Activated CD8-positive, alpha-beta T cell treated with anti-CD3 and anti-CD28 coated beads for 36 hours (primary cell): ENCODE results near the gene INKA1. TPM values are rescaled to one million over a fixed set of nuclear protein-coding genes. Genes with fewer than 3 reads are reported as not detected.

Source experiments
- ATAC-seq: fragments of 200-7000 bp; cut with Tn5 transposase; one replicate; pipeline ENCODE4 v1.10.0; 2021; ENCODE audit warnings: mild to moderate bottlenecking, moderate library complexity
- CTCF ChIA-PET: fragments of 350-600 bp; sonication (Branson Sonifier 250); formaldehyde crosslinking; loops from one replicate; lab custom pipeline; 2021; ENCODE audit warnings: antibody characterized with exemption; lab: Charles Lee
- POLR2A ChIA-PET: fragments of 350-600 bp; sonication (Branson Sonifier 250); formaldehyde crosslinking; loops from one replicate; lab custom pipeline; 2021; ENCODE audit warnings: antibody characterized with exemption; lab: Charles Lee
- DNase-seq: peaks from one replicate; pipeline ENCODE4 v3.0.0-alpha.2; 2020
- H3K27ac Mint-ChIP-seq: one replicate; pipeline ENCODE4 v1.8.0; 2021; ENCODE audit warnings: mild to moderate bottlenecking, mixed read lengths
- H3K27me3 Mint-ChIP-seq: one replicate; pipeline ENCODE4 v1.8.0; 2021; ENCODE audit warnings: mixed read lengths
- H3K36me3 Mint-ChIP-seq: one replicate; pipeline ENCODE4 v1.8.0; 2021; ENCODE audit warnings: low read depth, mixed read lengths
- H3K4me1 Mint-ChIP-seq: one replicate; pipeline ENCODE4 v1.8.0; 2021; ENCODE audit warnings: low read depth, mixed read lengths
- H3K4me3 Mint-ChIP-seq: one replicate; pipeline ENCODE4 v1.8.0; 2021; ENCODE audit warnings: mild to moderate bottlenecking, moderate library complexity, mixed read lengths
- H3K9me3 Mint-ChIP-seq: one replicate; pipeline ENCODE4 v1.8.0; 2021; ENCODE audit warnings: mixed read lengths
- CTCF ChIP-seq: fragments of 200-600 bp; IDR thresholded peaks from one replicate; pipeline ENCODE4 v1.8.0; 2022; ENCODE audit warnings: antibody characterized with exemption, mild to moderate bottlenecking
- intact Hi-C: fragments of 100-400 bp; cut with micrococcal nuclease; formaldehyde crosslinking; loops from one replicate; pipeline ENCODE4 v1.10.0; 2022
- total RNA-seq, 2 experiments: library from RNA; stranded (reverse); gene quantifications; one replicate each; pipeline ENCODE4 v1.2.3, GENCODE V29; 2021

The INKA1 gene
- total RNA-seq, 2 experiments from 2014 or later: 1.8 to 2.8 TPM

DNA sequence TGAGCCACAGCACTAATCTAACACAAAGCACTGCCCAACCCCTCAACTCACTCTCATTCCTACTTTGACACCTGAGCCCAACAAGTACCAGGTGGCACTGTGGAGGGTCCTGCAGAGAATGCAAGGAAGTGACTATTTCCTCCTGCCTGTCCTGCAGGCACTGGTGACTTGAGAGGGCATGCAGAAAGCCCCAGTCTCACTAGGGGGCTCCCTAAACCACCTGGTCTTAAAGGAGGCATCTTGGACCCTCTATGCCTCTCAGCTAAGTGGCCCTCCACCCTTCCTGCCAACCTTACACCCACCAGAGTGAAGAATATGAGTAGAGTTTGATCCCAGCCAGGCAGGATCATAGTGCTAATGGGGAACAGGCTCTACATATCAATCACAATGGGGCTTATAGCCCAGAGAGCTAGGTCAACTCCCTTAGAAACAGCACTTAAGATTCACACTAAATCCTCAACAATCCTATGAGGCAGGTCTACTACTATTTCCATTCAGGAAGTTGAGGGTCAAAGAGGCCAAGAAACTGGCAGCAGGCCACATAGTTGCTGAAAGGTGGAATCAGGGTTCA lies 38.1 kb downstream of the INKA1 start:
- intact Hi-C loops: no loop called here
- ChIA-PET POLR2A (interaction anchor here (1.2 to 3.9 kb wide), 3 partner anchors 14 to 37 kb away, joined by 3 to 37 read pairs (median 4); partner anchors contain the start of gene INKA1), CTCF (interaction anchor here (0.7 to 22.5 kb wide), 6 partner anchors 9 to 44 kb away, joined by 3 to 412 read pairs (median 3); partner anchors contain the start of genes CDHR4, INKA1, TRAIP and UBA7)
- Mint-ChIP-seq H3K4me1 (peaks cover 1% of the 10 kb centered on the region), H3K36me3 (peaks cover 13% of the 10 kb centered on the region), H3K27me3 (no peaks in the 10 kb centered on the region), H3K9me3 (no peaks in the 10 kb centered on the region), H3K4me3 (no peak overlapping the region), H3K27ac (no peak overlapping the region)
- DNase-seq (peak; percentile 50), ATAC-seq (peak; percentile 58)
- peak; percentile 45 for TF ChIP-seq CTCF

DNA sequence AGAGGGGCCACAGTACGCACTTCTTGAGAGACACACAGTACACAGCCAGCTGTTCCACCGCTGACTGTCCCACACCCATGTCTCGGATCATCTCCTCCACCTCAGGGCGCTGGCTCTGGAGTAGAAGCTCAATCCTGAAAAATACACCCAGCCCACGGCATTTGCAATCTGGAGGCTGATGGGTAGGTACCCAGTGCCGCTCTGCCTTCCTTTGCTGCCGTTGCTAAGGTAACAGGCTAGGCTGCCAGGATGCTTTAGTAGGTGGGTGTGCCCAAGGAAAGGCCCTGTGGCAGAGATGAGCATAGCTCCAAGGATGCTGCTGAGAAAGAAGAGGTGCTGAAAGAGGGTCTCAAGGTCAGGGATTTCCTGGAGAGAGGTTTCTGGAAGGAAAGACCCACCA lies 38.7 kb downstream of the INKA1 start:
- no peak for DNase-seq
- H3K27ac Mint-ChIP-seq: no peak overlapping the region
- no peaks in the 10 kb centered on the region for H3K9me3 Mint-ChIP-seq
- peaks cover 1% of the 10 kb centered on the region for H3K4me1 Mint-ChIP-seq
- H3K27me3 Mint-ChIP-seq: no peaks in the 10 kb centered on the region
- ATAC-seq: no peak
- H3K36me3 Mint-ChIP-seq: peaks cover 15% of the 10 kb centered on the region
- intact Hi-C loops: no loop called here
- TF ChIP-seq CTCF: no peak
- no peak overlapping the region for H3K4me3 Mint-ChIP-seq
- ChIA-PET POLR2A (interaction anchor here (2.0 kb wide), 1 partner anchor 14 kb away, joined by 4 read pairs; no protein-coding TSS in a partner anchor), CTCF (interaction anchor here (0.7 to 22.5 kb wide), 4 partner anchors 8 to 44 kb away, joined by 3 to 412 read pairs (median 3); partner anchors contain the start of genes CDHR4, INKA1 and UBA7)

- CTCF ChIA-PET: interaction anchor here (22.5 kb wide), 1 partner anchor 34 kb away, joined by 412 read pairs; the partner anchor contains the start of genes CDHR4, INKA1 and UBA7
- H3K4me3 Mint-ChIP-seq: no peak overlapping the region
- H3K27ac Mint-ChIP-seq: no peak overlapping the region
- TF ChIP-seq CTCF: no peak
- DNase-seq (no peak), ATAC-seq (no peak)
- no peaks in the 10 kb centered on the region for H3K9me3 Mint-ChIP-seq
- POLR2A ChIA-PET: interaction anchor here (2.0 kb wide), 1 partner anchor 13 kb away, joined by 4 read pairs; no protein-coding TSS in a partner anchor
- intact Hi-C loops: no loop called here
- H3K27me3 Mint-ChIP-seq: no peaks in the 10 kb centered on the region
- H3K4me1 Mint-ChIP-seq: peaks cover 1% of the 10 kb centered on the region
- peaks cover 15% of the 10 kb centered on the region for H3K36me3 Mint-ChIP-seq
These were observed 39.9 kb downstream of the INKA1 start for GRCh38 chr3:49842843-49843517.

DNA sequence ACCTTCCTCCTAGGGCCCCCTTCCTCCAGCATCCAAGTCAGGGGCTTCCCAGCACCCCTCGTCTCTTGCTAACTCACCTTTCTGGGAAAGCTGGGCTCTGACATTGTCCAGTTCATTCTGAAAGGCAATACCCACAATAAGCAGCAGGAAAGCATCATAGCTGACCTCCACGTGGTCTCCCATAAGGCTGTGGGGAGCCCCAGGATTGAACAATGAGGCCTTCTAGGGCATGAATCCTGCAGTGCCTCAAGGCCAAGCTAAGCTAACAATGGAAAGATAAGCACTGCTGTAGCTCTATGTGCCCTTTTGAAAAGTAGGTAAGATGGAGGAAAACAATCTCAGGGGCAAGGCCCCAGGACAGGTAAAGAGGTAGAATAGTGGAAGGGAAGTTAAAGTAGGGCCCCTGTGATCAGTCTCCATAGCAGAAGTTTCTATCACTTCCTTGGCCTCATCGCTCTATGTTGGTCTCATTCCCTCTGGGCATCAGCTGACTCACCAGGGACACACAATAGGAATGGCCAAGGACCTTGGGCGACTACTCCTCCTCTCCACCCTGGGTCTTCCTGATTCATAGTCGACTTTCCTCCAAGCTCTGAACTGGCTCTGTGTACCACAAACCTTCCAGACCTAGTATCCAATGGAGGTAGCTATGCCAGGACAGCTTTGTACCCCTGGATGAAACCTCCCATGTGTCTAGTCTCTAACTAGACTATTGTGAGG lies 41.6 kb downstream of the INKA1 start:
- ChIA-PET POLR2A (interaction anchor here (1.0 to 1.1 kb wide), 2 partner anchors 13 to 26 kb away, joined by 4 read pairs; no protein-coding TSS in a partner anchor), CTCF (interaction anchor here (1.0 to 22.5 kb wide), 5 partner anchors 9 to 305 kb away, joined by 3 to 412 read pairs (median 3); partner anchors contain the start of genes CDHR4, INKA1 and UBA7)
- Mint-ChIP-seq H3K27me3 (no peaks in the 10 kb centered on the region), H3K36me3 (peaks cover 12% of the 10 kb centered on the region), H3K4me3 (no peak overlapping the region), H3K27ac (no peak overlapping the region), H3K4me1 (no peaks in the 10 kb centered on the region), H3K9me3 (no peaks in the 10 kb centered on the region)
- TF ChIP-seq CTCF: no peak
- DNase-seq (no peak), ATAC-seq (no peak)
- intact Hi-C loops: no loop called here
